Fibroblast of skin of right biceps (primary cell): ENCODE data around the gene CDKN2D.
"Not testable (repeated sequence)": the region's sequence is repeated elsewhere in the genome, so short reads cannot be mapped to it uniquely, and the experiment has no call there.

Source experiments
- DNase-seq: peaks from one replicate; pipeline ENCODE4 v3.0.0-alpha.2; 2013

Gene CDKN2D

DNA sequence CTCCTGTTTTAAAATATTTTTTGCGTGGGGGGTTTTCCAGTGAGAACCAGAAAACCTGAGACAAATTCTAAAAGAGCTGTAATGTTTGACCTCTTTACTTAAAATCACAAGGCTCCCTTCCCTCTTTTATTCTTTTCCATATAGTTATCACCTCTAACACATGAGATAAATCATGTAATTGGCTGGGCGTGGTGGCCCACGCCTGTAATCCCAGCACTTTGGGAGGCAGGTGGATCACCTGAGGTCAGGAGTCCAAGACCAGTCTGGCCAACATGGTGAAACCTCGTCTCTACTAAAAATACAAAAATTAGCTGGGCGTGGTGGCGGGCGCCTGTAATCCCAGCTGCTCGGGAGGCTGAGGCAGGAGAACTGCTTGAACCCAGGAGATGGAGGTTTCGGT is 17.8 kb downstream of the CDKN2D start:
- DNase-seq: not testable (repeated sequence)

DNA sequence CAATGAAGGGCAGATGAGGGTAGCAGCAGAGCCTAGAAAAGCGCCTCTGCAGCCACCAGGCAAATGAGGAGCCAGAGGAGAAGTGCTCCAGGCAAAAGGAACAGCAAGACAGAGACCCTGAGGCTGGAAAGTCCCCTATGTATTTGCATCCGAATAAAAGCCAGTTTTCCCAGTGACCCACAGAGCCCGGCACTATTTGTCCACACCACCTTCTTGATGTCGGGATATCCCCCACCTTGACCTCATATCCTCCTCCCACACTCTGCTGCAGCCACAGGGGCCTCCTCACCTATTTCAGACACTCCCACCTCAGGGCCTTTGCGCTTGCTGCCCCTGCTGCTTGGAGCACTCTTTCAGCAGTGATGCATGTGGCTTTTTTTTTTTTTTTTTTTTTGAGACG is 18.4 kb downstream of the CDKN2D start:
- no peak for DNase-seq

DNA sequence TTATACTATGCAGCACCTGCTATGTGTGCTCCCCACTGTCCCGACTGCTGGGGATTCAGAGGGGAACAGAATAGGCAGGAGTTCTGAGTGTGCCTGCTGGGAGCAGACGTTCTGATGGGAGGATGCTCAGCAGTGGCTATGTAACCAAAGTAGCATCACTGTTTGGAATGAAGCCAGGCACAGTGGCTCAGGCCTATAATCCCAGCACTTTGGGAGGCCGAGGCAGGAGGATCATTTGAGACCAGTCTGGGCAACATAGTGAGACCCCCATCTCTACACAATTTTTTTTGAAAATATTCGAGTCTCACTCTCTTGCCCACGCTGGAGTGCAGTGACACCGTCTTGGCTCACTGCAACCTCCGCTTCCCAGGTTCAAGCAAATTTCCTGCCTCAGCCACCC is 19.0 kb downstream of the CDKN2D start:
- no peak for DNase-seq

DNA sequence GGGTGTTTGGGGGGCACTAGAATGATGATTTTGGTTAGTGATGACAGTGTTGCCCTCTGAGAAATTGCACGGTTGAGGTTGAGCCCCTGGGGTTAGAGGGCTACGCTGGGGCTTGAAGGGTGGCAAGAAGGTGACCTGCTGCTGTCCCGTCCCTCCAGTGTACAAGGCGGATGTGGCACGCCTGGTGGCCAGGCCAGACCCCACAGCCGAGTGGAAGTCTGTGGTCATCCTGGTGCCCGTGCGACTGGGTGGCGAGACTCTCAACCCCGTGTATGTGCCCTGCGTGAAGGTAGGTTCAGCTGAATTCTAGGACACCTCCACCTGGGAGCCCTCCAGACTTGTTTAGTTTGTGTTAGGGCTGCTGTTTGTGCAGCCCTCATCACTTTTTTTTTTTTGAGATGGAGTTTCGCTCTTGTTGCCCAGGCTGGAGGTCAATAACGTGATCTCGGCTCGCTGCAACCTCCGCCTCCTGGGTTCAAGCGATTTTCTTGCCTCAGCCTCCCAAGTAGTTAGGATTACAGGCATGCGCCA is 20.0 kb downstream of the CDKN2D start:
- no peak for DNase-seq

DNA sequence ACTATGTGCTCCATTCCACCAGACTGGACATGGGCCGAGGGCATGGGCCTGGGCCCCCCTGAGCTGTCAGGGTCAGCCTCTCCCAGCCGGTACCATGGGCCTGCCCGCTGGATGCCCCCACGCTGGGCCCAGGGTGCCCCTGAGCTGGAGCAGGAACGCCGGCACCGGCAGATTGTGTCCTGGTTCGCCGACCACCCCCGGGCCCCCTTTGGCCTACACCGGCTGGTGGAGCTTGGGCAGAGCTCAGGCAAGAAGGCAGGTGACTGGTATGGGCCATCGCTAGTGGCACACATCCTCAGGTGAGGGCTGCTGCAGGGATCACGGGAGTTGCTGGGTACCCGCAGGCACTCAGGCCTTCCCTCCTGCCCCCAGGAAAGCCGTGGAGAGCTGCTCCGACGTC is 22.0 kb downstream of the CDKN2D start:
- no peak for DNase-seq

DNA sequence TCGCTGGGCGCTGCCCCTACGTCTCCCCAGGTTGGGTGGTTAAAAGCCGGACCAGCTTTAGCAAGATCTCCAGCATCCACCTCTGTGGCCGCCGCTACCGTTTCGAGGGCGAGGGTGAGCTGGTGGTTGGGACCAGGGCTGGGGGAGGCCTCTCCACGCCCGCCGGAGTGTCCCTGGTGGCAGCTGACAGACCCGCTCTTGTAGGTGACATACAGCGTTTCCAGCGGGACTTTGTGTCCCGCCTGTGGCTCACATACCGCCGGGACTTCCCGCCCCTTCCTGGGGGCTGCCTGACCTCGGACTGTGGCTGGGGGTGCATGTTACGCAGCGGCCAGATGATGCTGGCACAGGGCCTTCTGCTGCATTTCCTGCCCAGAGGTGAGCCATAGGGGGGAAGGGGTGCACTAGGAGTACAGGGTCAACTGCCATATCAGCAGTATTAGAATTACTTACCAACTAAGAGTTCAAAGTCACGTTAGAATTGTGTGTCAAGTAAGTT is 24.0 kb downstream of the CDKN2D start:
- no peak for DNase-seq

DNA sequence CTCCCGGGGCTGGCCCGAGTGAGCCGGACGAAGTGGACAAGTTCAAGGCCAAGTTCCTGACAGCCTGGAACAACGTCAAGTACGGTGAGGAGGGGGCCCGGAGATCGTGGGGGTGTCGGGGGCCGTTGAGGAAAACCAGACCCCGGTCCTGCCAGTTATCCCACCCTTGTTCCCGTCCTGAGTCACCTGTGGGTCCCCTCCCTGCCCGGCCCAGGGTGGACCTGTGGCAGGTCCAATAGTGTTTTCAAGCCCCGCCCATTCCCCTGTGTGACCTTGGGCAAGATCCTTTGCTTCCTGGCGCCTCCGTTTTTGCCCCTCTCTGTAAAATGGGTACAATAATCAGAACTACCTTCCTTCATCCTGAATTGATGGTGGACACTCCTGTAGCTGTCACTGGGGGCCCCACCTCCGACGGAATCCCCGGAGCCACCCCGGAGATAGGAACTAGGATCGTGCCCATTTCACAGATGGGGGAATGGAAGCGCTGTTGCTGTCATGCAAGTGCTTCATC is 24.5 kb downstream of the CDKN2D start:
- DNase-seq: no peak

DNA sequence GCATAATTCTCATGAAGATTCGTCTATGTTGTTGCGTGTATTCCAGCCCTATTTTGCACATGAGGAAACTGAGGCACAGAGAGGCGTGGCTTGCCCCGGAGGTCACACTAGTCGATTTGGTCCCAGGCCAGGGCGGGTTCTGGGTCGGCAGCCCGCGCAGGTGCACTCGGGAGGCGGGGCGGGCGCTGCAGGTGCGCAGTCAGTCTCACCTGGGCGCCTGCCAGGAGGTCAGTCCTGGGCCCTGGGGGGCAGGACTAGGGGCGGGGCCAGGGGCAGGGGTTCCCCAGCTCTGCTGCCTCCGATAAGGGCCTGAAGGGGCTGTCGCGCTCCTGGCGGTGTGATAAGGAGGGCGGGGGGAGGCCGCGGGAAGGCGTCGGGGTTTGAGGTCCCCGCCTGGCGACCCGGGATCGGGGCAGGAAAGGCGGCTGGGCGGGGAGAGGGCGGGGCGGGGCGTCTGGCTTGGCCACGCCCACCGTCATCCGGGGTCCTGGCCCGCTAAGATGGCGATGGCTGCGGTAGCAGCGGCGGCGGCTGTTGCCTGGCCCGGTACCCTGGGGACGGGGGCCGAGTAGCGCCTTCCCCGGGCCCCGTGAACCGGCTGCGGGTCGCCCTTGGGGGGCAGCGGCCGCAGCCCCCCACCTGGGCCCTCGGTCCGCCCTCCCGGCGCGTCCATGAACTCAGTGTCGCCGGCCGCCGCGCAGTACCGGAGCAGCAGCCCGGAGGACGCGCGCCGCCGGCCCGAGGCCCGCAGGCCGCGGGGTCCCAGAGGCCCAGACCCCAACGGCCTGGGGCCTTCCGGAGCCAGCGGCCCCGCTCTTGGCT is 25.1 kb downstream of the CDKN2D start, which contains the start of gene ATG4D:
ATG4D (plus strand) TSS at position 485 of the 822 bp plus-strand sequence; CDS start at position 672, 187 bp downstream.
- peak; percentile 67 for DNase-seq

DNA sequence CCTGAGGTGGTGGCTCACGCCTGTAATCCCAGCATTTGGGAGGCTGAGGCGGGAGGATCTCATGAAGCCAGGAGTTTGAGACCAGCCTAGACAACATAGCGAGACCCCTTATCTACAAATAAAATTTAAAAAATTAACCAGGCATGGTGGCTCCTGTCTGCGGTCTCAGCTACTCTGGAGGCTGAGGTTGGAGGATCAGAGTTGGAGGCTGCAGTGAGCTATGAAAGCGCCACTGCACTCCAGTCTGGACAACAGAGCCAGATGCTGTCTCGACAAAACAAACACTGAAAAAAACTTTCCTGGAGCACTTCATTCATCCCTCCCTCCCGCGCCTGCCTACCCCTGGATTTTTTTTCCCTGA is 25.7 kb downstream of the CDKN2D start:
- no peak for DNase-seq

DNA sequence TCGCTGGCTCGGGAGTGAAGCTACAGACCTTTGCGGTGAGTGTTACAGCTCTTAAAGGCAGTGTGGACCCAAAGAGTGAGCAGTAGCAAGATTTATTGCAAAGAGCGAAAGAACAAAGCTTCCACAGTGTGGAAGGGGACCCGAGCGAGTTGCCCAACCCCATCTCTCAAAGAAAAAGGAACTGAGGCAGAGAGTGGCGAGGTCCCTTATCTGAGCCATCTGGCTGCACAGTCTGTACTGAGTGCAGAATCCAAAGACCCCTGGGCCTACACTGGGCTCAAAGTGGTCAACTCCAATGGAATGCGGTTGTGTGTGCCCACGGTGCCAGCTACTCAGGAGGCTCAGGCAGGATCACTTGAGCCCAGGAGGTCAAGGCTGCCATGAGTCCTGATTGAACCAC is 29.8 kb downstream of the CDKN2D start:
- not testable (repeated sequence) for DNase-seq

DNA sequence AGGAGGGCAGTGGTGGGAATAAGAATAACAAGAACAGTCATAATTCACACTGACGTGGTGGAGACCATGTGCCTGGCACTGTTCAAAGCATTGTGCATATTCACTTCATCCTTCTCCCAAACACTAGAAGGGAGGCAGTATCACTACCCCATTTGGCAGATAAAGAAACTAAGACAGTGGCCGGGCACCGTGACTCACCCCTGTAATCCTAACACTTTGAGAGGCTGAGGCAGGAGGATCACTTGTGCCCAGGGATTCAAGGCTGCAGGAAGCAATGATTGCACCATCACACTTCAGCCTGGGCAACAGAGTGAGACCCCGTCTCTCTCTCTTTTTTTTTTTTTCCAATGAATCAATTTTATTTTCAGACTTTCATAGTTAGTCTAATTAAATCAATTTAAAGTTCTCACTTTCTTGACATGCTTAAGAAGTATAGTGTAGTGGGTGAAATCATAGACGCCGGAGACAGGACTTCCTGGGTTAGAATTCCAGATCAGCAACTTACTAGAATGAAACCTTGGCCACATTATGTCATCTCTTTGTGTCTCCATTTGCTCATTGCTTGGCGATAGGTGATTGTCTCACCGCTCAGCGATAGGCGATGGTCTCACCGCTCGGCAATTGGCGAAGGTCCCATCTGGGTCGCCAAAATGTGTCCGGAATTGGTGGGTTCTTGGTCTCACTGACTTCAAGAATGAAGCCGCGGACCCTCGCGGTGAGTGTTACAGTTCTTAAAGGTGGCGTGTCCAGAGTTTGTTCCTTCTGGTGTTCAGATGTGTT is 30.4 kb downstream of the CDKN2D start:
- DNase-seq: no peak

DNA sequence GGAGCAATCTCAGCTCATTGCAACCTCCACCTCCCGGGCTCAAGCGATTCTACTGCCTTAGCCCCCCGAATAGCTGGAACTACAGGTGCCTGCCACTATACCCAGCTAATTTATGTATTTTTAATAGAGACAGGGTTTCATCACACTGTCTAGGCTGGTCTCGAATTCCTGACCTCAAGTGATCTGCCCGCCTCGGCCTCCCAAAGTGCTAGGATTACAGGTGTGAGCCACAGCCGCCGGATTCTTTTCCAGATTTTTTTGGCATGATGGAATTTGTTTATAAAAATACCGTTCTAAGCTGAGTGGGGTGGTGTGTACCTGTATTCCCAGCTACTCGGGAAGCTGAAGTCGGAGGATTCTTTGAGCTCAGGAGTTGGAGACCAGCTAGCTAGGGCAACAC is 31.1 kb downstream of the CDKN2D start:
- no peak for DNase-seq

DNA sequence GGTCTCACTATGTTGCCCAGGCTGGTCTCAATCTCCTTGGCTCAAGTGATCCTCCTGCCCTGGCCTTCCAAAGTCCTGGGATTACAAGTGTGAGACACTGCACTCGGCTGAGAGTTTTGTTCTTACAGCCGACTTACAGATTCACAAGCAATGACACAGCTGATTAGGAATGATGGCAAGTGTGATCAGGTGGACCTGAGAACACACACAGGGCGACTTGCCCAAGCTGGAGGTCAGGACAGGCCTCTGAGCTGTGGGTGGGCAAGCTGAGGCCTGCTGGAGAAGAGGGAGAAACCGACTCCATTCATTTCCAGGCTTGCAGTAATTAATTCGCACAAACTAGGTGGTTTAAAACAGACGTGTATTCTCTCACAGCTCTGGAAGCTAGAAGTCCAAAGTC is 33.2 kb downstream of the CDKN2D start:
- DNase-seq: no peak

DNA sequence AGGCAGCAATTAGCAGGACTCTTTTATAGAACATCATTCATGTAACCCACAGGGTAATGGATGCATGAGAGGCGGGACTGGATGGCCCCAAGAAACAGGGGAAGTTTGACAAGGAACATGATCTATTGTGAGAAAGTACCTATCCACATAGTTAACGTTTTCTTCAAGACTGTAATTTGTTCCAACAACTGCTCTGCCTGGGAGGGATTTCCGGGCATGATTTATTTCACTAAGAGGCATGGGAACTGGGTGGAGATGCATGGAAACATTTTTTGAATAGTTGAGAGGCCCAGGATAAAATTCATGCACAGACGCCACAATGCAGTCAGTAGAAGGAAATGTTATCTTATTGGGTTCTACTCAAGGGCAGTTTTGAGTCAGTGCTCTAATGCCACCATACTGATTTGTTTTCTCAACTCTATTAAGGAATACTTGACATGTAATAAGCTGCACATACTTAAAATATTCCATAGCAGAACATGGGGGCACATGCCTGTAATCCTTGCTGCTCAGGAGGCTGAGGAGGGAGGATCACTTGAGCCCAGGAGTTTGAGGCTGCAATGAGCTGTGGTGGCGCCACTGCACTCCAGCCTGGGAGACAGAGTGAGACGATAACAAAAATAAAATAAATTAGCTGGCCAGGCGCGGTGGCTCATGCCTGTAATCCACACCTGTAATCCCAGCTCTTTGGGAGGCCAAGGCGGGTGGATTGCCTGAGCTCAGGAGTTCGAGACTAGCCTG is 35.0 kb downstream of the CDKN2D start:
- peak; percentile 89 for DNase-seq

DNA sequence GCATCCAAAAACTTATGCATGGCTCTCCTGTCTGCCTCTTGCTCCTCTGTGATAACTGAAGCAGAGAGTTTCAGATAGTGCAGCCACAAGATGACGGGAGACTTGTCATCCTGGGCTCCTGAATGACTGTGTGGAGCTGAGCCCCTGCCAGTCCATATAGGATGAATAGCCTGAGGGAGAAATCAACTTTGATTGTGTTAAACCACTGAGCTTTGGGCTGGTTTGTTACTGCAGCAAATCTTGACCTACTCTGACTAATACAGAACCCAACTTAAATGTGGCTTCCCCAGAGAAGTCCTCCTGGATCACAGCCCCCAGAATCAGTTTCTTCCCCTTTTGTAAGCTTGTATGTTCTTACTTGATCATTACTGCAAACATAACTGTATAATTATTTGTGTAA is 36.3 kb downstream of the CDKN2D start:
- no peak for DNase-seq

DNA sequence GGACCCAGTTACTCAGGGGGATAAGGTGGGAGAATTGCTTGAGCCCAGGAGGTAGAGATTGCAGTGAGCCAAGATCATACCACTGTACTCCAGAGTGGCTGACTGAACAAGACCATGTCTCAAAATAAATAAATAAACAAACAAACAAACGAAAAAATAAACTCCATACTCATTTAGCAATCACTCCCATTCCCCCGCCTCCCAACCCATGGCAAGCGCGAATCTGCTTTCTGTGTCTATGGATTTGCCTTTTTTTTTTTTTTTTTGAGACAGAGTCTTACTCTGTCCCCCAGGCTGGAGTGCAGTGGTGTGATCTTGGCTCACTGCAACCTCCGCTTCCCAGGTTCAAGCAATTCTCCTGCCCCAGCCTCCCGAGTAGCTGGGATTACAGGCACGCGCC is 41.9 kb downstream of the CDKN2D start:
- DNase-seq: not testable (repeated sequence)

DNA sequence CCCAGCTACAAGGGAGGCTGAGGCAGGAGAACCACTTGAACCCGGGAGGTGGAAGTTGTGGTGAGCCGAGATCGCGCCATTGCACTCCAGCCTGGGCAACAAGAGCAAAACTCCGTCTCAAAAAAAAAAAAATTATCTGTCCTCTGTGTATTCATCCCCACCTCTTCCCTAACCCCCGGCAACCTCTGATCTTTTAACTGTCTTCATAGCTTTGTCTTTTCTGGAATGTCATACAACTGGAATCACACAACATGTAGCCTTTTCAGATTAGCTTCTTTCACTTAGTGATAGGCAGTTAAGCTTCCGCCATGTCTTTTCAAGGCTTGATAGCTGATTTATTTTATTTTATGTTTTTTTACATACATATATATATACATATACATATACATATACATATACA is 43.1 kb downstream of the CDKN2D start:
- DNase-seq: no peak

DNA sequence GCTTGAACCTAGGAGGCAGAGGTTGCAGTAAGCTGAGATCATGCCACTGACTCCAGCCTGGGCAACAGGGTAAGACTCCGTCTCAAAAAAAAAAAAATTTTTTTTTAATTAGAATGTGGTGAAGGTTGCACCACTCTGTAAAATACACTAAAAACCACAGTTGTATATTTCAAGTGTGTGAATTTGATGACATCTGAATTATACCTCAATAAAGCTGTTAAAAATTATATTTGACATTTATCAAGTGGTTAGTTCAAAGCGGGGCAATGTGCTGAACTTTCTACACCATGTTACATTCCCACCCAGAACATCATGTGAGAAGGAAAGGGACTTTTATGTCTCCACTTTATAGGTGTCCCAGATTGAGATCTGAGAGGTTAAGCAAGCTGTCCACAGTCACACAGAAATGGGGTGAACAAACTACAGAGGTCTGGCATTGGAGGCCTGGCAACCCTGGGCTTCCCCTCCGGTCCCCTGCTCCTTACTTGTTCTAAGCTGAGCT is 45.6 kb downstream of the CDKN2D start:
- no peak for DNase-seq

DNA sequence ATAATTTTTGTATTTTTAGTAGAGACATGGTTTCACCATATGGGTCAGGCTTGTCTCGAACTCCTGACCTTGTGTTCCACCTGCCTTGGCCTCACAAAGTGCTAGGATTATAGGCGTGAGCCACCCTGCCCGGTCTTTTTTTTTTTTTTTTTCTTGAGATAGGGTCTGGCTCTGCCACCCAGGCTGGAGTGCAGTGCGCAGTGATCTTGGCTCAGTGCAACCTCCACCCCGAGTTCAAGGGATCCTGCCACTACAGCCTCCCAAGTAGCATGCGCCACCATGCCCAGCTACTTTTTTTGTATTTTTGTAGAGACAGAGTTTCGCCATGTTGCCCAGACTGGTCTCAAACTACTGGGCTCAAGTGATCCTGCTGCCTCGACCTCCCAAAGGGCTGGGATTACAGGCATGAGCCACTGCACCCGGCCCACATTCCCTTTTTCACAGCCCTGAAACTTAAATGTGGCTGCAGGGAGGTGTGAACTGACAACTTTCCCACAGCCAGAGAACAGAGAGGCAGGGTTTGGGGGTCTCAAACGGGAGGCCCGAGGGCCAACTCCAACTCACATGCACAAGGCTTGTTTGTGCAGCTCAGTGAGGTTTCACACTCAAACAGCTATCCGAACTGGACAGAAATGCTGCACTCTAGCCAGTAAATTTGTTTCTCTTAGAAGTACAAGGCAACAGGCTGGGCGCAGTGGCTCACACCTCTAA is 47.2 kb downstream of the CDKN2D start:
- no peak for DNase-seq

DNA sequence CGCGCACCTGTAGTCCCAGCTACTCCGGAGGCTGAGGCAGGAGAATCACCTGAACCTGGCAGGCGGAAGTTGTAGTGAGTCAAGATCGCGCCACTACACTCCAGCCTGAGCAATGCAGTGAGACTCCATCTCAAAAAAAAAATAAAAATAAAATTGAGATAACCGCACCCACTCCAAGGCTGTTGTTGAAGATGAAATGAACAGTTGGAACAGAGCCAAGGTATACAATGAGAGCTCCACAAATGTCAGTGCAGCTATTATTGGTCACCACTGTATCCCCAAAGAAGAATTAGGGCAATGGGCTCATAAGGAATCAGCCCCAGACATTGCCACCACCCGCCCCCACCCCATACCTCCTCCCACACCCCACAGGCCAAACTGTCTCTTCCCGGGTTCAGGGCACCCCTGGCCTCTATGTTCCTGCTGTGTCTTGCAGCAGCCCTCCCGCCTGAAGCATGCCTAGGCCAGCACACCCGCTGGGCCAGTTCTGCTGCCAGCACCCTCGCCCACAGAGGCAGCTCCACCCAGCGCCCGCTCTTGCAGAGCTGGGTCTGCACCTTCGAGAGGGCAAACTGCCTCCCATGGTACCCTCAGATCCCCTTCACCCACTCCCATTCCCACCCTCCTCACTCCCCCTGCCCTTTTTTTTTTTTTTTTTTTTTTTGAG is 48.0 kb downstream of the CDKN2D start:
- DNase-seq: no peak

DNA sequence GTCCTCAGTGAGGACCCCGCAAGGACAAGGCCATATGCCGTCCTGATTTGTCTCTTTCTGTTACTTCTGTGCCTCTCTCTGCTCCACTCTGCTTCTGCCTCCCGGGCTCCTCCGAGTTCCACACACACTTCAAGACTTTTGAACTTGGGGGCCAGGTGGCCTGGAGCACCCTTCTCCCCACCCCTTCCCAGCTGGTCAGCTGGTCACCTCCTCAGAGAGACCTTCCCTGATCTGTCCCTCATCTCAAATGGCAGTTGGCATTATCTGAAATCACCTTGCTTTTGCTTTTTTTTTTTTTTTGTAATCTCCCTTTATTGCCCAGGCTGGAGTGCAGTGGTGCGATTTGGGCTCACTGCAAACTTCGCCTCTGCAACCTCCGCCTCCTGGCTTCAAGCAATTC is 49.4 kb downstream of the CDKN2D start:
- DNase-seq: no peak
